HL-60 (cell line): ENCODE results near the gene KIFC1.
"Not testable (repeated sequence)": the region's sequence is repeated elsewhere in the genome, so short reads cannot be mapped to it uniquely, and the experiment has no call there.

Source experiments
- DNase-seq, 2 experiments: peaks; one replicate each; pipeline ENCODE4 v3.0.0-alpha.2; 2010 to 2020; ENCODE audit warnings: low read depth in 1 of 2, low spot score in 1 of 2
- H3K27ac ChIP-seq: fragments of 250-450 bp; sonication (Bioruptor Pico); replicated peaks from 2 replicates; pipeline ENCODE4 v1.5.1; 2020; ENCODE audit warnings: mild to moderate bottlenecking, moderate library complexity
- H3K27me3 ChIP-seq: fragments of 250-450 bp; sonication (Bioruptor Pico); 2 replicates; pipeline ENCODE4 v1.5.1; 2021; ENCODE audit warnings: mild to moderate bottlenecking, moderate library complexity; ENCODE audit not compliant: insufficient read depth, poor library complexity, severe bottlenecking
- H3K4me3 ChIP-seq: replicated peaks from 2 replicates; pipeline ENCODE4 v1.5.1; 2011; ENCODE audit warnings: mild to moderate bottlenecking, control low read depth, low read length; ENCODE audit not compliant: insufficient read depth
- CTCF ChIP-seq: IDR thresholded peaks from one replicate; pipeline ENCODE4 v1.5.1; 2011; ENCODE audit warnings: low read length, control low read depth, inconsistent platforms; ENCODE audit not compliant: insufficient read depth
- GABPA ChIP-seq: IDR thresholded peaks from 2 replicates; pipeline ENCODE4 v1.6.1; 2012; ENCODE audit warnings: low read depth
- POLR2AphosphoS5 ChIP-seq: IDR thresholded peaks from 2 replicates; pipeline ENCODE4 v1.6.1; 2012; ENCODE audit warnings: low read depth
- REST ChIP-seq: IDR thresholded peaks from 2 replicates; pipeline ENCODE4 v1.6.1; 2012; ENCODE audit warnings: low read depth; ENCODE audit not compliant: insufficient replicate concordance
- SPI1 ChIP-seq: IDR thresholded peaks from 2 replicates; pipeline ENCODE4 v1.6.1; 2012; ENCODE audit warnings: low read depth, mild to moderate bottlenecking, borderline replicate concordance
- long read RNA-seq: library from polyadenylated mRNA; unstranded; transcript quantifications from one replicate; pipeline ENCODE4 v2.0.0, GENCODE V29; 2020

Gene KIFC1, protein sequence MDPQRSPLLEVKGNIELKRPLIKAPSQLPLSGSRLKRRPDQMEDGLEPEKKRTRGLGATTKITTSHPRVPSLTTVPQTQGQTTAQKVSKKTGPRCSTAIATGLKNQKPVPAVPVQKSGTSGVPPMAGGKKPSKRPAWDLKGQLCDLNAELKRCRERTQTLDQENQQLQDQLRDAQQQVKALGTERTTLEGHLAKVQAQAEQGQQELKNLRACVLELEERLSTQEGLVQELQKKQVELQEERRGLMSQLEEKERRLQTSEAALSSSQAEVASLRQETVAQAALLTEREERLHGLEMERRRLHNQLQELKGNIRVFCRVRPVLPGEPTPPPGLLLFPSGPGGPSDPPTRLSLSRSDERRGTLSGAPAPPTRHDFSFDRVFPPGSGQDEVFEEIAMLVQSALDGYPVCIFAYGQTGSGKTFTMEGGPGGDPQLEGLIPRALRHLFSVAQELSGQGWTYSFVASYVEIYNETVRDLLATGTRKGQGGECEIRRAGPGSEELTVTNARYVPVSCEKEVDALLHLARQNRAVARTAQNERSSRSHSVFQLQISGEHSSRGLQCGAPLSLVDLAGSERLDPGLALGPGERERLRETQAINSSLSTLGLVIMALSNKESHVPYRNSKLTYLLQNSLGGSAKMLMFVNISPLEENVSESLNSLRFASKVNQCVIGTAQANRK
- long read RNA-seq, transcript KIFC1-211 (11 exons, 2,706 nt) = major isoform, 523 of 662 reads
- long read RNA-seq, partial matches to known transcripts = 49 of 662 reads
- long read RNA-seq, other reads (novel, unspliced or antisense) = 89 of 662 reads

GRCh38 chr6:33391278-33391921, at the start of gene KIFC1:
KIFC1 (plus strand) TSS chr6:33391823; CDS start chr6:33391986, 163 bp downstream.
- Histone ChIP-seq H3K27ac (peak within 1 kb of the TSS; percentile 85), H3K27me3 (no peaks in the 10 kb centered on the region), H3K4me3 (peak within 1 kb of the TSS; percentile 85)
- DNase-seq = peak; percentile 100
- TF ChIP-seq POLR2AphosphoS5 = peak; percentile 56
- TF ChIP-seq CTCF = peak; percentile 99
- peak; percentile 72; the same call in 1 of the 2 replicates for TF ChIP-seq SPI1
- no peak for TF ChIP-seq REST
- TF ChIP-seq GABPA = peak; percentile 83

GRCh38 chr6:33343606-33343952, 48.0 kb upstream of the KIFC1 start:
- H3K4me3 ChIP-seq, H3K27me3 ChIP-seq, H3K27ac ChIP-seq, DNase-seq: not testable (repeated sequence)

- H3K27me3 ChIP-seq = no peaks in the 10 kb centered on the region
- TF ChIP-seq GABPA (no peak), CTCF (no peak), REST (no peak), SPI1 (no peak), POLR2AphosphoS5 (no peak)
- H3K4me3 ChIP-seq = no peak overlapping the region
- DNase-seq = no peak
- H3K27ac ChIP-seq = no peak overlapping the region
Observed at GRCh38 chr6:33343953-33344611, 47.5 kb upstream of the KIFC1 start.
